Measurements from ENCODE around the gene SACM1L.
A peak's percentile ranks its signal among the peaks of the same experiment; 100 is the strongest.

SACM1L gene

DNA sequence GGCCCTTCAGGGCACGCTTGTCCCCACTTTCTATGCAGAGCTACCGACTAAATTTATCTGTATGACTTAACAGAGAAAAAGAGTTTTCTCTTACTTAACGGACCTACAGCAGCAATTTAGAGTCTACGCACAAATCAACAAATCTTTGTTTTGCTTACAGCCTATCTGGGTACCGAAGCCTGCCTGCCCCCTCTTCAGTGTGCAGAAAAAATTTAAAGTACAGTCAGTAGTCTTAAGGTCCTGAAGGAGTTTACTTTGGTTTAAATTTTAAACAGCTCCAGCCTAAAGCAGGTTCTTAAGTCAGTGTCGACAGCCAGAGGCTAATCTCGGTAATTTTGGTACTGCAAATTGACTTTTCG, 570 bp downstream of the SACM1L start:
- Histone ChIP-seq H3F3A (ENCODE audit: control insufficient read depth, insufficient read depth) (no peaks in the 10 kb centered on the region), H3K4me2 (ENCODE audit: low read length) (peak overlapping the region; percentile 76), H3K4me1 (ENCODE audit: control insufficient read depth, low read length) (peaks cover 24% of the 10 kb centered on the region), H3K27ac (ENCODE audit: low read depth, low read length) (peak overlapping the region; percentile 56), H3K9me3 (ENCODE audit: control insufficient read depth, insufficient read depth, low read length) (no peaks in the 10 kb centered on the region), H3K9me2 (replicated peaks; ENCODE audit: control insufficient read depth, low read length) (no peaks in the 10 kb centered on the region), H3K4me3 (ENCODE audit: low read length) (peak overlapping the region; percentile 96), H3K27me3 (ENCODE audit: control insufficient read depth, low read length) (no peaks in the 10 kb centered on the region; the same call in 1 of the 2 replicates), H3K36me3 (ENCODE audit: control insufficient read depth, low read length) (peaks cover 34% of the 10 kb centered on the region), H3K79me2 (ENCODE audit: control insufficient read depth, low read length) (peaks cover 55% of the 10 kb centered on the region), H4K20me1 (ENCODE audit: control insufficient read depth, insufficient read depth, low read depth, low read length) (peaks cover 7% of the 10 kb centered on the region; the same call in 1 of the 2 replicates)
- TF ChIP-seq, protein P1, sequence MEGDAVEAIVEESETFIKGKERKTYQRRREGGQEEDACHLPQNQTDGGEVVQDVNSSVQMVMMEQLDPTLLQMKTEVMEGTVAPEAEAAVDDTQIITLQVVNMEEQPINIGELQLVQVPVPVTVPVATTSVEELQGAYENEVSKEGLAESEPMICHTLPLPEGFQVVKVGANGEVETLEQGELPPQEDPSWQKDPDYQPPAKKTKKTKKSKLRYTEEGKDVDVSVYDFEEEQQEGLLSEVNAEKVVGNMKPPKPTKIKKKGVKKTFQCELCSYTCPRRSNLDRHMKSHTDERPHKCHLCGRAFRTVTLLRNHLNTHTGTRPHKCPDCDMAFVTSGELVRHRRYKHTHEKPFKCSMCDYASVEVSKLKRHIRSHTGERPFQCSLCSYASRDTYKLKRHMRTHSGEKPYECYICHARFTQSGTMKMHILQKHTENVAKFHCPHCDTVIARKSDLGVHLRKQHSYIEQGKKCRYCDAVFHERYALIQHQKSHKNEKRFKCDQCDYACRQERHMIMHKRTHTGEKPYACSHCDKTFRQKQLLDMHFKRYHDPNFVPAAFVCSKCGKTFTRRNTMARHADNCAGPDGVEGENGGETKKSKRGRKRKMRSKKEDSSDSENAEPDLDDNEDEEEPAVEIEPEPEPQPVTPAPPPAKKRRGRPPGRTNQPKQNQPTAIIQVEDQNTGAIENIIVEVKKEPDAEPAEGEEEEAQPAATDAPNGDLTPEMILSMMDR (IDR thresholded peaks at IDR 0.05; ENCODE audit: low read depth, low read length, poor library complexity, severe bottlenecking) = no peak
- TF ChIP-seq EZH2phosphoT487 (IDR thresholded peaks at IDR 0.05; ENCODE audit: borderline replicate concordance, low read length) = no peak

DNA sequence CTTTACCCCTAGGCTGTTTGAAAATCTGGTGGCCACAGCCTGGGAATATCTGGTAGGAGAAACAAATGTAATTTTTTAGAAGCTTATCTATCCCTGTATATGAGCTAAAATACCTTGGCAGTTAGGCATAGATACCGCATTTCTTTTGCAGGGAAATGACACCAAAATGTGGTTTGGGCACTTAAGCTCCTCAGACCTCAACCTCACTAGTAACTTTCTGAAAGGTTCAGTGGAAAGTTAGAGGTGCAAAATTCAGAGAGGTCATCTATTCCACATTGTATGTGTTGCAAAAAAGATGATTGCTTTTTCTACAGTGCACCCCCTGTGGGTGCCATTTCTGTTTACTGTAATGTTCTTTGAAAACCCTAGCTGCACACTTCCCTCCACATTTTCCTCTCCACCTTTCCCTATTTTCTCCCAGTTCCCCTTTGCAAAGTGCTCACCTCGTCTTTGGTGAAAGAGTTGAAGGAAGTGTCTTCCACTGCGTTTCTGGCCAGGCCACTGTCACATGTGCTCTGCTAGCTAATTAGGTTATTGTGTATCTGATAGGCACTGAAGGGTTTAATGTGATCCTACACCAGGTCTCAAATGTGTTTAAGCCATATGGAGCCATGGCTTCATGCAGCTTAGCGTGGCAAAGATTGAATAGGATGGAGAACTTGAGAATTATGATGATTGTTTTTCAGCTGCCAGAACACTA, 1.3 kb downstream of the SACM1L start:
- H3K9me2 ChIP-seq (replicated peaks; ENCODE audit: control insufficient read depth, low read length) = no peaks in the 10 kb centered on the region
- H4K20me1 ChIP-seq (ENCODE audit: control insufficient read depth, insufficient read depth, low read depth, low read length) = peaks cover 7% of the 10 kb centered on the region; the same call in 1 of the 2 replicates
- peaks cover 26% of the 10 kb centered on the region for H3K4me1 ChIP-seq (ENCODE audit: control insufficient read depth, low read length)
- no peaks in the 10 kb centered on the region for H3K9me3 ChIP-seq (ENCODE audit: control insufficient read depth, insufficient read depth, low read length)
- H3K36me3 ChIP-seq (ENCODE audit: control insufficient read depth, low read length) = peaks cover 36% of the 10 kb centered on the region
- peak overlapping the region; percentile 76 for H3K4me2 ChIP-seq (ENCODE audit: low read length)
- peak overlapping the region; percentile 96 for H3K4me3 ChIP-seq (ENCODE audit: low read length)
- no peaks in the 10 kb centered on the region; the same call in 1 of the 2 replicates for H3K27me3 ChIP-seq (ENCODE audit: control insufficient read depth, low read length)
- no peaks in the 10 kb centered on the region for H3F3A ChIP-seq (ENCODE audit: control insufficient read depth, insufficient read depth)
- H3K79me2 ChIP-seq (ENCODE audit: control insufficient read depth, low read length) = peaks cover 62% of the 10 kb centered on the region
- TF ChIP-seq, protein P1 (IDR thresholded peaks at IDR 0.05; ENCODE audit: low read depth, low read length, poor library complexity, severe bottlenecking) = peak; percentile 14
- no peak for TF ChIP-seq EZH2phosphoT487 (IDR thresholded peaks at IDR 0.05; ENCODE audit: borderline replicate concordance, low read length)
- no peak overlapping the region for H3K27ac ChIP-seq (ENCODE audit: low read depth, low read length)

DNA sequence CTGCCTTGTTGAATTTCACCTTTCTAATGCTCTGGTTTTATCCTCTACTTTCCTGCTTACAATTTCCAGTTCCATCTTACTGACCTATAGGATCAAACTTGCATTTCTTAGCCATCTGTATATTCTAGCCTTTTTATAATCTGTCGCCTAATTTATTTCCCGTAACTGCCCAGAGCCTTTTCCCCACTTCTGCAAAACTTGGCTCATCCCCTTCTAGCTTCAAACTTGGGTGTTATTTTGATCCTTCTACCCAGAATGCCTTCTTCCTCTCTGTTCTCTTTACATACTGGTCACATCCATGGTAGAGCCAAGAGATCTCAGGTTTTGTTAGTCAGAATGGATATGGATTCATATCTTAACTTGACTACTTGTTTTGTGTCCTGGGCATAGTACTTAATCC, 2.6 kb downstream of the SACM1L start:
- Histone ChIP-seq H3K9me3 (ENCODE audit: control insufficient read depth, insufficient read depth, low read length) (no peaks in the 10 kb centered on the region), H3K36me3 (ENCODE audit: control insufficient read depth, low read length) (peaks cover 36% of the 10 kb centered on the region), H3K79me2 (ENCODE audit: control insufficient read depth, low read length) (peaks cover 75% of the 10 kb centered on the region), H3K4me3 (ENCODE audit: low read length) (no peak overlapping the region), H3K27ac (ENCODE audit: low read depth, low read length) (no peak overlapping the region), H4K20me1 (ENCODE audit: control insufficient read depth, insufficient read depth, low read depth, low read length) (peaks cover 7% of the 10 kb centered on the region; the same call in 1 of the 2 replicates), H3K27me3 (ENCODE audit: control insufficient read depth, low read length) (no peaks in the 10 kb centered on the region; the same call in 1 of the 2 replicates), H3K4me2 (ENCODE audit: low read length) (no peak overlapping the region), H3K9me2 (replicated peaks; ENCODE audit: control insufficient read depth, low read length) (no peaks in the 10 kb centered on the region), H3F3A (ENCODE audit: control insufficient read depth, insufficient read depth) (no peaks in the 10 kb centered on the region), H3K4me1 (ENCODE audit: control insufficient read depth, low read length) (peaks cover 26% of the 10 kb centered on the region)
- TF ChIP-seq, protein P1 (IDR thresholded peaks at IDR 0.05; ENCODE audit: low read depth, low read length, poor library complexity, severe bottlenecking) = no peak
- TF ChIP-seq EZH2phosphoT487 (IDR thresholded peaks at IDR 0.05; ENCODE audit: borderline replicate concordance, low read length) = no peak

Measured in DOHH2 (cell line).